H1 (cell line): ENCODE results near the gene TMED3. TPM values are rescaled to one million over a fixed set of nuclear protein-coding genes. Genes with fewer than 3 reads are reported as not detected.

Source experiments
- BACH1 ChIP-seq: IDR thresholded peaks from 2 replicates; pipeline ENCODE4 v1.6.1; 2012; ENCODE audit warnings: low read length, improper control_type of control experiment
- CEBPB ChIP-seq: IDR thresholded peaks from 2 replicates; pipeline ENCODE4 v1.6.1; 2012; ENCODE audit warnings: low read depth, low read length
- EZH2 ChIP-seq: fragments of 200-600 bp; sonication (generic); IDR thresholded peaks from 2 replicates; pipeline ENCODE4 v1.7.1; 2012; ENCODE audit warnings: low read depth, mild to moderate bottlenecking, moderate library complexity, low read length, inconsistent platforms; ENCODE audit not compliant: severe bottlenecking
- FOSL1 ChIP-seq: IDR thresholded peaks from 2 replicates; pipeline ENCODE4 v1.6.1; 2011; ENCODE audit warnings: mild to moderate bottlenecking, low read depth, low read length, moderate library complexity; ENCODE audit not compliant: insufficient read depth
- JUND ChIP-seq: IDR thresholded peaks from 2 replicates; pipeline ENCODE4 v1.6.1; 2011; ENCODE audit warnings: mild to moderate bottlenecking, improper control_type of control experiment, low read length
- KDM1A ChIP-seq: fragments of 200-600, 300-600 bp; sonication (generic); IDR thresholded peaks from 2 replicates; pipeline ENCODE4 v1.7.1; 2016; ENCODE audit warnings: mild to moderate bottlenecking, low read length, borderline replicate concordance
- ZNF274 ChIP-seq: IDR thresholded peaks from 2 replicates; pipeline ENCODE4 v1.7.0; 2012; ENCODE audit warnings: low read length, borderline replicate concordance; ENCODE audit errors: extremely low read depth
- polyA plus RNA-seq, 7 experiments: library from polyadenylated mRNA; depleted of rRNA in 3 of 7; stranded (reverse) in 5 of 7; unstranded in 2 of 7; fragments of >200 nt in 5 of 7; fragments of 200-250 nt in 2 of 7; gene quantifications; 1 replicate in 5 of 7; 2 replicates in 1 of 7; 4 replicates in 1 of 7; pipeline versions ENCODE4 v1.2.1 to v1.2.3, GENCODE V29; 2011 to 2013; ENCODE audit warnings: missing spikeins in 2 of 7, mixed read lengths in 2 of 7
- total RNA-seq: library from RNA; stranded (reverse); fragmentation: NEBNext Ultra II Directional; extraction: Animal tissue kit (Norgen Biotek cat#: 25700); gene quantifications from 2 replicates; pipeline ENCODE4 v1.2.1, GENCODE V29; 2021
- TF ChIP-seq, protein P1 (sequence below): fragments of 300-600 bp; sonication (generic); IDR thresholded peaks from 2 replicates; pipeline ENCODE4 v1.7.1; 2012; ENCODE audit warnings: low read length, moderate library complexity, mild to moderate bottlenecking, inconsistent platforms; ENCODE audit not compliant: insufficient replicate concordance
- TF ChIP-seq, protein P2 (sequence below): IDR thresholded peaks from 2 replicates; pipeline ENCODE4 v1.6.1; 2012; ENCODE audit warnings: inconsistent platforms

The TMED3 gene
- total and polyA plus RNA-seq, 2 of the 8 experiments (the other 6 are each of a cell fraction or from before 2014, with no cell fraction given), result 50.2 to 110 TPM

DNA sequence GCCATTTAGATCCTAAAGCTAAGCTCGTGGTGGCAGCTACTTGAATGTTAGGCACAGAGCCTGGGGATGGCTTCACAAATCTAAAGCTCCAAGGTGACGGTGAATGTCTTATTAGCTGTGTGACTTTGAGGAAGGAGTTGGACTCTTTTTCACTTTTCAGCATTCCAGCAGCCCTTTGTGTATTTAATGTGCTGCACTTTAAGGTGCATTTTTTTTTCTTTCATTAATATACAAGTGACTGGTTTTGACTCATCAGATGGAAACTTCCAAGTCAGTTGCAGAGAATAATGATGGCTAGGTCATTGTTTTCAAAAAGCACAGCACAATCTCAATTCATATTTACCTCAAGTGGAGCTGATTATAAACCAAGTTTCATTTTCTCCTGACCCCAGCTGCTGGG, 55.8 kb downstream of the TMED3 start (continued):
- TF ChIP-seq, protein P1, sequence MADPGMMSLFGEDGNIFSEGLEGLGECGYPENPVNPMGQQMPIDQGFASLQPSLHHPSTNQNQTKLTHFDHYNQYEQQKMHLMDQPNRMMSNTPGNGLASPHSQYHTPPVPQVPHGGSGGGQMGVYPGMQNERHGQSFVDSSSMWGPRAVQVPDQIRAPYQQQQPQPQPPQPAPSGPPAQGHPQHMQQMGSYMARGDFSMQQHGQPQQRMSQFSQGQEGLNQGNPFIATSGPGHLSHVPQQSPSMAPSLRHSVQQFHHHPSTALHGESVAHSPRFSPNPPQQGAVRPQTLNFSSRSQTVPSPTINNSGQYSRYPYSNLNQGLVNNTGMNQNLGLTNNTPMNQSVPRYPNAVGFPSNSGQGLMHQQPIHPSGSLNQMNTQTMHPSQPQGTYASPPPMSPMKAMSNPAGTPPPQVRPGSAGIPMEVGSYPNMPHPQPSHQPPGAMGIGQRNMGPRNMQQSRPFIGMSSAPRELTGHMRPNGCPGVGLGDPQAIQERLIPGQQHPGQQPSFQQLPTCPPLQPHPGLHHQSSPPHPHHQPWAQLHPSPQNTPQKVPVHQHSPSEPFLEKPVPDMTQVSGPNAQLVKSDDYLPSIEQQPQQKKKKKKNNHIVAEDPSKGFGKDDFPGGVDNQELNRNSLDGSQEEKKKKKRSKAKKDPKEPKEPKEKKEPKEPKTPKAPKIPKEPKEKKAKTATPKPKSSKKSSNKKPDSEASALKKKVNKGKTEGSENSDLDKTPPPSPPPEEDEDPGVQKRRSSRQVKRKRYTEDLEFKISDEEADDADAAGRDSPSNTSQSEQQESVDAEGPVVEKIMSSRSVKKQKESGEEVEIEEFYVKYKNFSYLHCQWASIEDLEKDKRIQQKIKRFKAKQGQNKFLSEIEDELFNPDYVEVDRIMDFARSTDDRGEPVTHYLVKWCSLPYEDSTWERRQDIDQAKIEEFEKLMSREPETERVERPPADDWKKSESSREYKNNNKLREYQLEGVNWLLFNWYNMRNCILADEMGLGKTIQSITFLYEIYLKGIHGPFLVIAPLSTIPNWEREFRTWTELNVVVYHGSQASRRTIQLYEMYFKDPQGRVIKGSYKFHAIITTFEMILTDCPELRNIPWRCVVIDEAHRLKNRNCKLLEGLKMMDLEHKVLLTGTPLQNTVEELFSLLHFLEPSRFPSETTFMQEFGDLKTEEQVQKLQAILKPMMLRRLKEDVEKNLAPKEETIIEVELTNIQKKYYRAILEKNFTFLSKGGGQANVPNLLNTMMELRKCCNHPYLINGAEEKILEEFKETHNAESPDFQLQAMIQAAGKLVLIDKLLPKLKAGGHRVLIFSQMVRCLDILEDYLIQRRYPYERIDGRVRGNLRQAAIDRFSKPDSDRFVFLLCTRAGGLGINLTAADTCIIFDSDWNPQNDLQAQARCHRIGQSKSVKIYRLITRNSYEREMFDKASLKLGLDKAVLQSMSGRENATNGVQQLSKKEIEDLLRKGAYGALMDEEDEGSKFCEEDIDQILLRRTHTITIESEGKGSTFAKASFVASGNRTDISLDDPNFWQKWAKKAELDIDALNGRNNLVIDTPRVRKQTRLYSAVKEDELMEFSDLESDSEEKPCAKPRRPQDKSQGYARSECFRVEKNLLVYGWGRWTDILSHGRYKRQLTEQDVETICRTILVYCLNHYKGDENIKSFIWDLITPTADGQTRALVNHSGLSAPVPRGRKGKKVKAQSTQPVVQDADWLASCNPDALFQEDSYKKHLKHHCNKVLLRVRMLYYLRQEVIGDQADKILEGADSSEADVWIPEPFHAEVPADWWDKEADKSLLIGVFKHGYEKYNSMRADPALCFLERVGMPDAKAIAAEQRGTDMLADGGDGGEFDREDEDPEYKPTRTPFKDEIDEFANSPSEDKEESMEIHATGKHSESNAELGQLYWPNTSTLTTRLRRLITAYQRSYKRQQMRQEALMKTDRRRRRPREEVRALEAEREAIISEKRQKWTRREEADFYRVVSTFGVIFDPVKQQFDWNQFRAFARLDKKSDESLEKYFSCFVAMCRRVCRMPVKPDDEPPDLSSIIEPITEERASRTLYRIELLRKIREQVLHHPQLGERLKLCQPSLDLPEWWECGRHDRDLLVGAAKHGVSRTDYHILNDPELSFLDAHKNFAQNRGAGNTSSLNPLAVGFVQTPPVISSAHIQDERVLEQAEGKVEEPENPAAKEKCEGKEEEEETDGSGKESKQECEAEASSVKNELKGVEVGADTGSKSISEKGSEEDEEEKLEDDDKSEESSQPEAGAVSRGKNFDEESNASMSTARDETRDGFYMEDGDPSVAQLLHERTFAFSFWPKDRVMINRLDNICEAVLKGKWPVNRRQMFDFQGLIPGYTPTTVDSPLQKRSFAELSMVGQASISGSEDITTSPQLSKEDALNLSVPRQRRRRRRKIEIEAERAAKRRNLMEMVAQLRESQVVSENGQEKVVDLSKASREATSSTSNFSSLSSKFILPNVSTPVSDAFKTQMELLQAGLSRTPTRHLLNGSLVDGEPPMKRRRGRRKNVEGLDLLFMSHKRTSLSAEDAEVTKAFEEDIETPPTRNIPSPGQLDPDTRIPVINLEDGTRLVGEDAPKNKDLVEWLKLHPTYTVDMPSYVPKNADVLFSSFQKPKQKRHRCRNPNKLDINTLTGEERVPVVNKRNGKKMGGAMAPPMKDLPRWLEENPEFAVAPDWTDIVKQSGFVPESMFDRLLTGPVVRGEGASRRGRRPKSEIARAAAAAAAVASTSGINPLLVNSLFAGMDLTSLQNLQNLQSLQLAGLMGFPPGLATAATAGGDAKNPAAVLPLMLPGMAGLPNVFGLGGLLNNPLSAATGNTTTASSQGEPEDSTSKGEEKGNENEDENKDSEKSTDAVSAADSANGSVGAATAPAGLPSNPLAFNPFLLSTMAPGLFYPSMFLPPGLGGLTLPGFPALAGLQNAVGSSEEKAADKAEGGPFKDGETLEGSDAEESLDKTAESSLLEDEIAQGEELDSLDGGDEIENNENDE, result no peak
- TF ChIP-seq, protein P2, sequence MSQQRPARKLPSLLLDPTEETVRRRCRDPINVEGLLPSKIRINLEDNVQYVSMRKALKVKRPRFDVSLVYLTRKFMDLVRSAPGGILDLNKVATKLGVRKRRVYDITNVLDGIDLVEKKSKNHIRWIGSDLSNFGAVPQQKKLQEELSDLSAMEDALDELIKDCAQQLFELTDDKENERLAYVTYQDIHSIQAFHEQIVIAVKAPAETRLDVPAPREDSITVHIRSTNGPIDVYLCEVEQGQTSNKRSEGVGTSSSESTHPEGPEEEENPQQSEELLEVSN, result no peak
- TF ChIP-seq ZNF274 (no peak), BACH1 (no peak), EZH2 (no peak), FOSL1 (no peak), JUND (no peak), KDM1A (no peak), CEBPB (no peak)
